GM12891 (cell line): ENCODE results near the gene TBC1D4.

Experiments
- POLR2A ChIP-seq: IDR thresholded peaks from 2 replicates; pipeline ENCODE4 v1.6.1; 2011; ENCODE audit warnings: low read depth, low read length, control low read depth
- POLR2AphosphoS5 ChIP-seq: IDR thresholded peaks from 2 replicates; pipeline ENCODE4 v1.6.1; 2011; ENCODE audit warnings: low read depth, low read length, control low read depth
- TAF1 ChIP-seq: IDR thresholded peaks from 2 replicates; pipeline ENCODE4 v1.6.1; 2011; ENCODE audit warnings: low read depth, low read length, control low read depth

GRCh38 chr13:75444016-75444415, 38.0 kb downstream of the TBC1D4 start:
- no peak for TF ChIP-seq POLR2A
- TF ChIP-seq TAF1 = no peak
- TF ChIP-seq POLR2AphosphoS5 = no peak
